IMR-90 (cell line): Measurements from ENCODE around the gene KCNK5.

Experiments used
- BHLHE40 ChIP-seq: fragments of 150-350 bp; IDR thresholded peaks from 2 replicates; pipeline ENCODE4 v1.6.1; 2016; ENCODE audit warnings: mild to moderate bottlenecking, low read depth, low read length
- CTCF ChIP-seq: conservative IDR thresholded peaks from 2 replicates; pipeline ENCODE4 v1.5.1; 2012; ENCODE audit warnings: mild to moderate bottlenecking, low read depth, low read length, improper control_type of control experiment
- POLR2A ChIP-seq: IDR thresholded peaks from 2 replicates; pipeline ENCODE4 v1.6.1; 2012; ENCODE audit warnings: mild to moderate bottlenecking, low read depth, low read length
- RAD21 ChIP-seq: IDR thresholded peaks from 2 replicates; pipeline ENCODE4 v1.6.1; 2012; ENCODE audit warnings: low read length, improper control_type of control experiment
- RFX5 ChIP-seq: IDR thresholded peaks from 2 replicates; pipeline ENCODE4 v1.8.0; 2012; ENCODE audit warnings: low read depth, mild to moderate bottlenecking, low read length, moderate library complexity
- USF2 ChIP-seq: fragments of 150-350 bp; IDR thresholded peaks from 2 replicates; pipeline ENCODE4 v1.6.1; 2017; ENCODE audit warnings: mild to moderate bottlenecking, antibody characterized with exemption, low read length, low read depth

- TF ChIP-seq CTCF (no peak), POLR2A (no peak), RFX5 (no peak), BHLHE40 (no peak), RAD21 (no peak), USF2 (no peak)
Observed at GRCh38 chr6:39181826-39182225, 47.4 kb downstream of the KCNK5 start.
